Smooth muscle cell (in vitro differentiated cells): ENCODE results near the gene ZRANB2. TPM values are rescaled to one million over a fixed set of nuclear protein-coding genes. Genes with fewer than 3 reads are reported as not detected.
A peak's percentile ranks its signal among the peaks of the same experiment; 100 is the strongest.

Experiments used
- DNase-seq: peaks from one replicate; lab custom pipeline; 2025; ENCODE audit not compliant: unreplicated experiment; lab: John Stamatoyannopoulos, UW
- H2AFZ ChIP-seq: fragments of 200-600 bp; sonication (generic); 2 replicates; pipeline ENCODE4 v1.6.0; 2016; ENCODE audit warnings: antibody characterized with exemption, low read depth, mild to moderate bottlenecking
- H3F3A ChIP-seq: fragments of 200-600 bp; sonication (generic); 2 replicates; pipeline ENCODE4 v1.6.0; 2017; ENCODE audit warnings: antibody characterized with exemption, low read depth
- H3K27ac ChIP-seq: fragments of 200-600 bp; sonication (generic); 2 replicates; pipeline ENCODE4 v1.5.1; 2016; ENCODE audit warnings: low read depth, mild to moderate bottlenecking
- H3K27me3 ChIP-seq: fragments of 200-600 bp; sonication (generic); 2 replicates; pipeline ENCODE4 v1.6.1; 2016; ENCODE audit warnings: low read depth, mild to moderate bottlenecking
- H3K36me3 ChIP-seq: fragments of 200-600 bp; sonication (generic); 2 replicates; pipeline ENCODE4 v1.5.1; 2016; ENCODE audit warnings: low read depth
- H3K4me1 ChIP-seq: fragments of 200-600 bp; sonication (generic); 2 replicates; pipeline ENCODE4 v1.5.1; 2016; ENCODE audit warnings: low read depth
- H3K4me2 ChIP-seq: fragments of 200-600 bp; sonication (generic); 2 replicates; pipeline ENCODE4 v1.6.0; 2016; ENCODE audit warnings: mild to moderate bottlenecking
- H3K4me3 ChIP-seq: fragments of 200-600 bp; sonication (generic); 2 replicates; pipeline ENCODE4 v1.5.1; 2016; ENCODE audit warnings: mild to moderate bottlenecking
- H3K79me2 ChIP-seq: fragments of 200-600 bp; sonication (generic); 2 replicates; pipeline ENCODE4 v1.6.0; 2016; ENCODE audit warnings: low read depth, mild to moderate bottlenecking
- H3K9ac ChIP-seq: fragments of 200-600 bp; sonication (generic); 2 replicates; pipeline ENCODE4 v1.6.0; 2016; ENCODE audit warnings: low read depth
- H3K9me3 ChIP-seq: fragments of 200-600 bp; sonication (generic); replicated peaks from 2 replicates; pipeline ENCODE4 v1.5.1; 2016; ENCODE audit warnings: low read depth
- H4K20me1 ChIP-seq: fragments of 200-600 bp; sonication (generic); 2 replicates; pipeline ENCODE4 v1.6.0; 2016; ENCODE audit warnings: low read depth
- CTCF ChIP-seq: fragments of 200-600 bp; sonication (generic); IDR thresholded peaks from 2 replicates; pipeline ENCODE4 v1.5.1; 2017; ENCODE audit warnings: borderline replicate concordance, mild to moderate bottlenecking, antibody characterized with exemption; ENCODE audit not compliant: insufficient read depth, poor library complexity, severe bottlenecking
- WGBS: methylation state at CpG from one replicate; pipeline ENCODE4 v1.1.7; 2016; ENCODE audit warnings: low lambda C conversion rate; 5-methylcytosine and 5-hydroxymethylcytosine counted together
- polyA plus RNA-seq: library from polyadenylated mRNA; unstranded; fragments of >200 nt; fragmentation: Nextera tagmentation; extraction: Ambion mirVana; gene quantifications from 2 replicates; pipeline ENCODE4 v1.2.1, GENCODE V29; 2016
- total RNA-seq: library from RNA; depleted of rRNA; stranded (reverse); fragments of >200 nt; gene quantifications from 2 replicates; pipeline ENCODE4 v1.2.3, GENCODE V29; 2014

The ZRANB2 gene
- total and polyA plus RNA-seq, 2 experiments from 2014 or later: 45.5 to 77.0 TPM

- no peaks in the 10 kb centered on the region for H3K9me3 ChIP-seq
- H3F3A ChIP-seq: peaks cover 24% of the 10 kb centered on the region
- H3K27ac ChIP-seq: no peak overlapping the region
- H3K79me2 ChIP-seq: no peaks in the 10 kb centered on the region
- peaks cover 4% of the 10 kb centered on the region for H3K36me3 ChIP-seq
- no peak for DNase-seq
- H3K9ac ChIP-seq: no peak overlapping the region
- 90% methylated on average over 15 of the region's 15 CpGs for WGBS
- no peaks in the 10 kb centered on the region for H3K4me1 ChIP-seq
- peaks cover 6% of the 10 kb centered on the region for H3K27me3 ChIP-seq
- no peak overlapping the region for H2AFZ ChIP-seq
- H4K20me1 ChIP-seq: no peaks in the 10 kb centered on the region
- no peak overlapping the region for H3K4me2 ChIP-seq
- no peak overlapping the region for H3K4me3 ChIP-seq
- TF ChIP-seq CTCF: no peak
These were observed 26.5 kb downstream of the ZRANB2 start for GRCh38 chr1:71054281-71054731.

GRCh38 chr1:71053758-71054157 is 27.1 kb downstream of the ZRANB2 start:
- TF ChIP-seq CTCF: no peak
- H3K36me3 ChIP-seq: no peaks in the 10 kb centered on the region
- DNase-seq: no peak
- H3K4me3 ChIP-seq: no peak overlapping the region
- H3K9me3 ChIP-seq: no peaks in the 10 kb centered on the region
- no peaks in the 10 kb centered on the region for H4K20me1 ChIP-seq
- no peak overlapping the region for H3K27ac ChIP-seq
- H3K79me2 ChIP-seq: no peaks in the 10 kb centered on the region
- H3K27me3 ChIP-seq: peaks cover 12% of the 10 kb centered on the region
- H3K4me2 ChIP-seq: no peak overlapping the region
- H3K4me1 ChIP-seq: no peaks in the 10 kb centered on the region
- no peak overlapping the region for H3K9ac ChIP-seq
- peaks cover 18% of the 10 kb centered on the region for H3F3A ChIP-seq
- 86% methylated on average over 7 of the region's 7 CpGs for WGBS
- no peak overlapping the region for H2AFZ ChIP-seq

GRCh38 chr1:71053146-71053545 is 27.7 kb downstream of the ZRANB2 start:
- 80% methylated on average over 1 of the region's 1 CpG for WGBS
- DNase-seq: no peak
- Histone ChIP-seq H3K4me2 (no peak overlapping the region), H3K27ac (no peak overlapping the region), H3K9ac (no peak overlapping the region), H3K4me1 (no peaks in the 10 kb centered on the region), H3F3A (peaks cover 14% of the 10 kb centered on the region), H3K79me2 (no peaks in the 10 kb centered on the region), H2AFZ (no peak overlapping the region), H4K20me1 (no peaks in the 10 kb centered on the region), H3K9me3 (no peaks in the 10 kb centered on the region), H3K4me3 (no peak overlapping the region), H3K27me3 (peaks cover 18% of the 10 kb centered on the region), H3K36me3 (no peaks in the 10 kb centered on the region)
- no peak for TF ChIP-seq CTCF

GRCh38 chr1:71049951-71050598 is 30.8 kb downstream of the ZRANB2 start:
- no peak for DNase-seq
- no peaks in the 10 kb centered on the region for H4K20me1 ChIP-seq
- no peaks in the 10 kb centered on the region for H3K79me2 ChIP-seq
- no peak overlapping the region for H3K4me2 ChIP-seq
- peaks cover 38% of the 10 kb centered on the region for H3K27me3 ChIP-seq
- 0% methylated on average over 1 of the region's 1 CpG for WGBS
- TF ChIP-seq CTCF: peak; percentile 85
- no peaks in the 10 kb centered on the region for H3K9me3 ChIP-seq
- H3F3A ChIP-seq: no peaks in the 10 kb centered on the region
- no peak overlapping the region for H3K4me3 ChIP-seq
- H3K27ac ChIP-seq: no peak overlapping the region
- H2AFZ ChIP-seq: no peak overlapping the region
- H3K36me3 ChIP-seq: no peaks in the 10 kb centered on the region
- H3K9ac ChIP-seq: no peak overlapping the region
- no peaks in the 10 kb centered on the region for H3K4me1 ChIP-seq
